ENCODE data around the gene DCDC1.

DCDC1 gene

GRCh38 chr11:30873924-30874610 is 495.5 kb downstream of the DCDC1 start:
- DNase-seq (ENCODE audit: low spot score) = no peak
- TF ChIP-seq CTCF (IDR thresholded peaks at IDR 0.05; ENCODE audit: extremely low read depth, missing control alignments) = no peak

- DNase-seq (ENCODE audit: low spot score) = no peak
- TF ChIP-seq CTCF (IDR thresholded peaks at IDR 0.05; ENCODE audit: extremely low read depth, missing control alignments) = no peak
These were observed 500.9 kb downstream of the DCDC1 start for GRCh38 chr11:30868626-30869081.

GRCh38 chr11:30863209-30863608 is 506.3 kb downstream of the DCDC1 start:
- no peak for TF ChIP-seq CTCF (IDR thresholded peaks at IDR 0.05; ENCODE audit: extremely low read depth, missing control alignments)
- no peak for DNase-seq (ENCODE audit: low spot score)

- no peak for TF ChIP-seq CTCF (IDR thresholded peaks at IDR 0.05; ENCODE audit: extremely low read depth, missing control alignments)
- no peak for DNase-seq (ENCODE audit: low spot score)
These were observed 508.0 kb downstream of the DCDC1 start for GRCh38 chr11:30861531-30861930.

- no peak for TF ChIP-seq CTCF (IDR thresholded peaks at IDR 0.05; ENCODE audit: extremely low read depth, missing control alignments)
- DNase-seq (ENCODE audit: low spot score) = no peak
These were observed 508.5 kb downstream of the DCDC1 start for GRCh38 chr11:30861064-30861463.

GRCh38 chr11:30860146-30860545 is 509.4 kb downstream of the DCDC1 start:
- TF ChIP-seq CTCF (IDR thresholded peaks at IDR 0.05; ENCODE audit: extremely low read depth, missing control alignments) = no peak

GRCh38 chr11:30859669-30860068 is 509.9 kb downstream of the DCDC1 start:
- DNase-seq (ENCODE audit: low spot score) = no peak
- no peak for TF ChIP-seq CTCF (IDR thresholded peaks at IDR 0.05; ENCODE audit: extremely low read depth, missing control alignments)

More at GRCh38 chr11:30860146-30860545, 509.4 kb downstream of the DCDC1 start:
- DNase-seq (ENCODE audit: low spot score) = no peak

Measured in GM20000 (cell line).